ENCODE data around the gene LCN12.

The LCN12 gene

DNA sequence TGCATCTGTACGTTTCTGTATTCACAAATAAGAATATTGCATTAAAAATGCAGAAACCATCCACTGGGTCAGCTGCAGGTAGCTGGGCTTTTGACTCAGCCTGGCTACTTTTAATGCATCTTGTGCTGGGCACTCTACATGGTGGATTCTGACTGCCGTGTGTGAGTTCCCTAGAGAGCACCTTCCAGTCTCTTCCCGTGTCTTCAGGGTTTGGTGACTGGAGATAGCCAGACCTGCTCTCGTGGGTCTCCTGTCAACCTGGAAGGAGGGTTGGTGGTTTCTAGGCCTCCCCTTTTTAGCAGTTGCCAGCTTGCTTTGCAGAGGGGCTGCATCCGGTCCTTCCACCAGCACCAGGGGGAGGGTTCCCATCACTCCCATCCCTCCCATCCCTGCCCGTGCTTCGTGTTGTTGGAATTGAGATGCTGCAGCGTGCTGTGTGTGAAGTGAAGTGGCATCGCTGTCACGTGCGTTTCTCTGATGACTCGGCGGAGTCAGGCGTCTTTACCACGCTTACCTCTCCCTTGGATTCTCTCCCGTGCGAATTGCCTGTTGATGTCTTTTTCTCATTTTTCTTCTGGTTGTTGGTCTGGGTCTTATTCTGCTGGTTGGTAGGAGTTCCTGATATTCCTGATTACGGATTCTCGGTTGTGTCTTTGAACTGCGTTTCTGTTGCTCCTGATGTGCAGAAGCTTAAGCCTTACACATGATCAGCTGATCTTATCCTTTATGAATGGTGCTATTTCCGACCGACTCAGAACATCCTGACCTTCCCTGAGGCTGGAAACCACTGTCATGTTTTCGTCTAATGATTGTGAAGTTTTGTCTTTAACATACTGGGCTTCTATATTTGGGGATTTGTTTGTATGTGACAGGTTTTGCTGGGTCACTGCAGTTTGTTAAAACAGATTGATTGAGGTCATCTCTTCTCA, 24.5 kb upstream of the LCN12 start:
- DNase-seq (ENCODE audit: low read depth in 2 of 2) = no peak

DNA sequence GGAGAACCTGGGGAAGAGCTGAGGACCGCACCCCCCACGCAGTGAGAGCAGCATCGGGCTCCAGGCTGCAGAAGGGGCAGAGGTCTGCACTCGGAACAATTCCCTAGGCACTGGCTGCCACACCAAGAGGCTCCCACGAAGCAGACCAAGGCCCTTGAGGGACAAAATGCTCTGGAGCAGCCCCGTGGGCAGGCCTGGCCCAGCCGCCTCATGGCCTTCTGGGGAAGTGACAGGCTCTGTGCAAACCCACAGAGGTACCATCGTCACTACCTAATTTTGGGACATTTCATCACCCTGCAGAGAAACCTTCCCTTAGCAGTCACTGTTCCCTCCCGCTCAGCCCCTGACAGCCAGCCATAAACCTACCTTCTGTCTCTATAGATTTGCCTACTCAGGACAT, 23.5 kb upstream of the LCN12 start:
- DNase-seq (ENCODE audit: low read depth in 2 of 2) = no peak

DNA sequence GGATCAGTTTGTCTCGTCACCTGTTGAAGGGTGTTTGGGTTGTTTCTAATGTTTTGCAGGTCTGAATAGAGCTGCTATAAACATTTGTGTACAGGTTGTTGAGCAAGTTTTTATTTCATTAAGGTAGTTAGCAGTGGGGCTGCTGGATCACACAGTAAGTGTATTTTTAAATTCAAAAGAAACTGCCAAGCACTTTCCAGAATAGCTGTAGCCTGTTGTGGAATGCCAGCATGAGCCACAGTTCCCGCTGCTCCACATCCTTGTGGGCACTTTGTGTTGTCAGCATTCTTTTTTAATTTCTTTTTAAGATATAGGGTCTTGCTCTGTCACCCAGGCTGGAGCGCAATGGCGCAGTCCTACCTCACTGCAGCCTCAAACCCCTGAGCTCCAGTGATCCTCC, 22.1 kb upstream of the LCN12 start:
- no peak for DNase-seq (ENCODE audit: low read depth in 2 of 2)

DNA sequence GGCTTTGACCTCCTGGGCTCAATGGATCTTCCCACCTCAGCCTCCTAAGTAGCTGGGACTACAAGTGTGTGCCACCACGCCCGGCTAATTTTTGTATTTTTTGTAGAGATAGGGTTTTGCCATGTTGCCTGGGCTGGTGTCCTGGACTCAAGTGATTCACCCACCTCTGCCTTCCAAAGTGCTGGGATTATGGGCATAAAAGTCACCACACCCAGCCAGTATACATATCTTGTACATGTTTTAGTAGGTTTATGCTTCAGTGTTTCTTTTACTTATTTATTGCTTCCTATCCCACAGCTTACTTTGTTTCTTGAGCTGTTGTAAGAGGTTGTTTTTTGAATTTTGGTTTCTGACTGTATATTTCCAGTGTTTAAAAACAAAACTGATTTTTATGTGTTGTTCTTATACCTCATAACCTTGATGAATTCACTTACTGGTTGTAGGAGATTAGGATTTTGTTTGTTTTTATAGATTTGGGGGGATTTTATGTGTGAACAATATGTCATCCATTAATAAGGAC, 20.4 kb upstream of the LCN12 start:
- no peak for DNase-seq (ENCODE audit: low read depth in 2 of 2)

DNA sequence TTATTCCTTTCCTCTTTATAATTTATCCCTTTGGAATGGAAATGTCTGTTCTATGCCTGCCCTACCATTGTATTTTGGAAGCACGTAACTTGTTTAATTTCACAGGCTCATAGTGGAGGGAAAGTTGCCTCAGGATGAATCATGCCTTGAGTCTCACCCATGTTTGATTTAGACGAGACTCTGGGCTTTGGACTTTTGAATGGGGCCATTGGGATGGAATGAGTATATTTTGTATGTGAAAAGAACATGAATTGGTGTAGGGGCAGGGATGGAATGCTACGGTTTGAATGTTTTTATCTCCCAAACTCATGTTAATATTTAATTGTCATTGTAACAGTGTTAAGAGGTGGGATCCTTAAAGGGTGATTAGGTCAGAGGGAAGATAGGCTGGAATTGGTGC, 17.8 kb upstream of the LCN12 start:
- DNase-seq (ENCODE audit: low read depth in 2 of 2) = no peak

DNA sequence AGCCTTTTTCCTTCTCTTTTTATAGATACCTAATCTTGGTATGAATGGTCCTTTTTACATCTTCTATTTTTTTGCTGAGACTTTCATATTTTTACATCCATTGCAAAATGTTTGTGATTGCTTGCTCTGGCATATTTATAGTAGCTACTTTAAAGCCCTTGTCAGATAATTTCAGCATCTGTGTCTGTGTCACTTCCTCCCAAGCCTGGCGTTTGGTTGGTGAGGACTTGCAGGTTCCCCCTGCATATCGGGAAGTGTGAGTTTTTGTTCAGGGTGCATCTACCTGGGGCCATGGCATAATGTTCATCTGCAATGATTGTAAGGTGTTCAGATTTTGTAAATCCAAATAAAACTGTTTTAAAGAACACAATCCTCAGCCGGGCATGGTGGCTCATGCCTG, 16.4 kb upstream of the LCN12 start:
- no peak for DNase-seq (ENCODE audit: low read depth in 2 of 2)

DNA sequence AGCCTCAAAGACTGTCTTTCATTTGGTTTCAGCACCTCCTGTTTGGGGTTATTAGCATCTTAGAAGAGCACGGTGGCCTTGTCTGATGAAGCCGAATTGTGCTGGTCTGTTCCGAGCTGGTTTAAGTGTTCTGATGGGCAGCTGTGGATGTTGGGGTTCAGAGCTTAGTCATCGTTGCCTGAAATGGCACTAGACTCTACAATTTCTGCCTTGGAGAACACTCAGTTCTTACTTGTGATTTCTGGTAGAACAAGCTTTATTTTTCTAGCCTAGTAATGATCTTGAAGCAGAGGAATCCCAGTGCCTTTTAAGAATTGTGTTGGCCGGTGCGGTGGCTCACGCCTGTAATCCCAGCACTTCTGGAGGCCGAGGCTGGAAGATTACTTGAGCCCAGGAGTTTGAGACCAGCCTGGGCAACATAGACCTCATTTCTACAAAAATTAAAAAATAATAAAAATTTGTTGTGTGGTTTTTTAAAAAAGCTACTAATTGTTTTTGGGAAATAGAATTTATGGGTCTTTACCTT, 15.4 kb upstream of the LCN12 start:
- DNase-seq (ENCODE audit: low read depth in 2 of 2) = no peak

DNA sequence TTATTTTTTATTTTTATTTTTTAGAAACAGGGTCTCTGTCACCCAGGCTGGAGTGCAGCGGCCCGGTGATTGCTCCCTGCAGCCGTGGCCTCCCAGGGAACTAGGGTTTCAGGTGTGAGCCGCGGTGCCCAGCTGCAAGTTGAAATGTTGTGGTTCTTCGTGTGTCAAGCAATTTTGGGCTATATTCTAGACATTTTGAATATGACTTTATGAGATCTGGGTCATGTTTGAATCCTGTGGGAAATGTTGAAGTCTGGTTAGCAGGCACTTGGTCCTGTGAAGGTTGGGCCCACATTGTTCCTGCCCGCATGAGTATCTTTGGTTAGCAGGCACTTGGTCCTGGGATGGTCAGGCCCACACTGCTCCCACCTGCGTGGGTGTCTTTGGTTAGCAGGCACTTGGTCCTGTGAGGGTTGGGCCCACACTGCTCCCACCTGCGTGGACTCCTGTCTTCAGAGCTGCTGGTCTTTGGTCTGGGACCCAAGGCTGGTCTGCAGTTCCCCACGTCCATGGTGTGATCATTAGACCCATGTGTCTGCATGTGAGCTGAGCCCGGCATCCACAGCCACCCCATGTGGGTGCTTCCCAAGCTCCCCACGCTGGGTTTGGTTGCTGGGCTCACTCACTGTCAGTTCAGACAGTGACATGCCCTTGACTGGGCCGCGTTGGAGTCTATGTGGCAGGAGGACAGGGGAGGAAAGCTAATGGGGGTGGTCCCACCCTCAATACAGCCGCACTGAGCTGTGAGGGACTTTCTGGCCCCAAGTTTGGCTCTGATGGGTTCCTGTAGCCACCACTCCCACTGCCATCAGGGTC, 14.7 kb upstream of the LCN12 start:
- DNase-seq (ENCODE audit: low read depth in 2 of 2) = no peak

DNA sequence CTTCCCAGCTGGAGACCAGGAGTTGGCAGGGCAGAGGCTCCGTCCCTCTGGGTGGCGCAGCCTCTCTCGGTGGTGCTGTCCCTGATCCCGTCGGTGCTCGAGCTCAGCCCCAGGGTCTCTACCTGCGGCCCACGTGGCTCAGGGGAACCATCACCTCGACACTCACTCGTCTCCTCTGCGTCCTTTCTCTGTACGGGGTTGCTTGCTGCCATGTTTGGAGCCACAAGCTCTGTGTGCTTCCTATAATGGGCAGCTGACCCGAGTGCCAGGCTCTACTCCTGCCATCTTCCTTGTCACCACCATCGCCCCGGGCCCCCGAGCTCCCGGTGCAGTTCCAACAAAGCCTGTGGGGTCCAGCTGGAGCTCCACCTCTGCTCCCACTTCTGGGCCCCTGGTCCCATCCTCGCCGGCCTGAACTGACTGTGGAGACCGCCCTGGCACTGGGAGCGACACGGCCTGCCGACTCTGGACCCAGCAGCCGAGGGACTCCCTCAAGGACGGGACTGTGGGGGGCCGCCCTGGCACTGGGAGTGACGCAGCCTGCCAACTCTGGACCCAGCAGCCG, 12.6 kb upstream of the LCN12 start:
- no peak for DNase-seq (ENCODE audit: low read depth in 2 of 2)

DNA sequence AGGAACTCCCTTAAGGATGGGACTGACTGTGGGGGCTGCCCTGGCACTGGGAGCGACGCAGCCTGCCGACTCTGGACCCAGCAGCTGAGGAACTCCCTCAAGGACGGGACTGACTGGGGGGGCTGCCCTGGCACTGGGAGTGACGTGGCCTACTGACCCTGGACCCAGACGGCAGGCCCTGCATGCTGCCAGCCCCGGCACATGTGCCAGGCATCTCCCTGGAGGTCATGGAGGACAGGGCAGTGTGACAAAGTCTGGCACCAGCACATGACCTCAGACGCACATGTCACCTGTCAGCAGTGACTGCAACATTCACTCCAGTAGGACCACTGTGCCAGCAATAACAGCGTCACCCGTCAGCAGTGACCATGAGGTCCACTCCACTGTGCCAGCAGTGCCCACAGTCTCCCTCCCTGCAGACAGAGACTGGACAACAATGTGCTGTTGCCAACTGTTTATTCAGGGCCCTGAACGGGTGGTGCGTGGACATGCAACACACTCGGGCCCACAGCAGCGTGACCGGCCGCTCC, 12.0 kb upstream of the LCN12 start:
- no peak for DNase-seq (ENCODE audit: low read depth in 2 of 2)

DNA sequence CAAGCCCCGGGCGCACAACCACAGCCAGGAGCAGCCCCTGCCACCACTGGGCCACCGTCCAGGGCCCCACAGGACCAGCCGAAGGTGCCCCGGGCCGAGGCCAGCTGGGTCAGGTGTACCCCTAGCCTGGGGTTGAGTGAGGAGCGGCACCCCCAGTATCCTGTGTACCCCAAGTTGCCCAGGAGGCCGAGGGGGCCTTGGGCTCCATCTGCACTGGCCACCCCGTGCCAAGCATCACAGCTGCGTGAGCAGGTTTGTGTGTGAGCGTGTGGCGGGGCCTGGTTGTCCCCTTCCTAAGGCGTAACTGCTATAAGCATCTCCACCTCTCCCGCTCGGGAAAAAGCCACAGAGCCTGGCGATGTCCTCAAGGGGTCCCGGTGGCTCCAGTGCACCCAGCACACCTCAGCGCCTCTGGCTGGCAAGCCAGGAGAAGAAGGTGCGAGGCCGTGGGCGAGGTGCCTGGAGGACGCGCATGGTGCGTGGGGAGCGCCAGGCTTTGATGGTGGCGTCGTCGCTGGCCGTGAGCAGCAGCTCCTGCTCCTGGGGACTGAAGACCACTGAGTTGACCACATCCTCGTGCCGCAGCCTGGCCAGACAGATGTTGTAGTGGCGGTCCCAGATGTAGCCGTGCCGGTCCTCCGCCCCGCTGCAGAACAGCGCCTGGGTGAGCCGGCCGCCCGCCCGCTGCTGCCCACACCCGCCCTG, 11.4 kb upstream of the LCN12 start:
- no peak for DNase-seq (ENCODE audit: low read depth in 2 of 2)

DNA sequence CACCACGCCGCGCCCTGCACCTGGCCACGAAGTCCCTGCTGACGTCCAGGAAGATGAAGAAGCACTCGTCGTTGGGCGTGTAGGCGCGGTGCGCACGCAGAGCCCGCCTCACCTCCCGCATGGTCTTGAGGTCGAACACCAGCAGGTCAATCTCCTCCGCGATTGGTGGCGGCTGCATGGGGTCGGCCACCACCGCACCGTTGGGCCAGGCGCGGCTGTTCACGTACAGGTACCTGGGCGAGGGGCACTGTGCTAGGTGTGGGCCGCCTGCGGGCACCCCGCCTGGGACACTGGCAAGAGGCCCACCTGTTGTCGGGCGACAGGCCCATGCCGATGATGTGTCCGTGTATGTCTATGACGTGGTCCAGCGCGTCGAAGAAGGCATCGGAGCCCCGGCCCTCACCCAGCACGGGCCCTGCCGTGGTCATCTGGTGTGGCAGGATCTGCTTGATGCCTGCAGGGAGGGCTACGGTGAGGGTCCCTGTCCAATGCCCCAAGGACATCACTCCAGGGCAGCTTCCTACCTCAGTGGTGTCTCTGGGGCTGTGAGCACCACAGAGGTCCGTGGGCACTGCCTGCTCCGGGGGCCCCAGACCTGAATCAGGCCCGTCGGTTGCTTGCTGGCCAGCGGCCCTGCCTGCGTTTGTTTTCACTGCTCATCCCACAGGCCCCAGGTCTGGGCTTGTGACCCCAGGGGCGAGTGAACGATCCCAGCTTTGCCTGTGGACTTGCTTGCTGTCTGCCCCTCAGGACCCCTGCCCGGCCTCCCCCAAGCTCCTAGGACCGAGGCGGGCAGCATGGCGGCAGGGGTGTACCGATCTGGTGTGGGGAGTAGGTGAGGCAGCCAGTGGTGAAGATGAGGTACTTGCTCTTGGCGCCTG, 10.6 kb upstream of the LCN12 start:
- DNase-seq (ENCODE audit: low read depth in 2 of 2) = no peak

DNA sequence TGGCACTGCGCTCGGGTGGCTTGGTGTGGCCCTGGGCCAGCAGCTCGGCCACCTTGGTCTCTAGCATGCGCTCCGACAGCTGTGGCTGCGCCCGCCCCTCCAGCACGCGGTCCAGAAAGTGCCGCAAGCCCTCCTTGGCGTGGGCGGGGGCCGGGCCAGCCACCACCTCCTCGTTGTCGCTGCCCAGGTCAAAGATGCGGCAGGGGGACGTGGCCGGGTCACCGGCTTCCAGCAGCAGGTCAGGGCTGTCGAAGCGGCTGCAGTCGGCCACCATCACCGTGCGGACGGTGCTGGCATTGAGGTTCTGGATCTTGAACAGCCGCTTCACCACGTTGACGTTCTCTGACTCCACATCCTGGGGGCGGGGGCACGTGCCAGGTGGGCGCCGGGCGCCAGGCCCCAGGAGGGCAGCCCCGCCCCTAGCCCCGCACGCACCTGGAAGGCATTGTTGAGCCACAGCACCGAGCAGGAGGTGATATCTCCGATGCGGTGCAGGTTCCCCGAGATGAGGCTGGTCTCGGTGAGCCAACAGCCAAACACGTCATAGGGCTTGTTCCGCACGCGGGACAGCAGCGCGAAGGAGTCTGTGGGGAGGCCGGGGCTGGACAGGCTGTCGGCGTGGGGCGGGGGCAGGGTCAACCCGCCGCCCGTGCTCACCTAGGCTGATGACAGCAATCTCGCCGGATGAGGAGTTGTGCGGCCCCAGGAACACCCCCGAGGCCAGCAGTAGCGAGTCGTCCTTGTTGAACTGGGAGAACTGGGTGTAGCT, 9.8 kb upstream of the LCN12 start:
- no peak for DNase-seq (ENCODE audit: low read depth in 2 of 2)

DNA sequence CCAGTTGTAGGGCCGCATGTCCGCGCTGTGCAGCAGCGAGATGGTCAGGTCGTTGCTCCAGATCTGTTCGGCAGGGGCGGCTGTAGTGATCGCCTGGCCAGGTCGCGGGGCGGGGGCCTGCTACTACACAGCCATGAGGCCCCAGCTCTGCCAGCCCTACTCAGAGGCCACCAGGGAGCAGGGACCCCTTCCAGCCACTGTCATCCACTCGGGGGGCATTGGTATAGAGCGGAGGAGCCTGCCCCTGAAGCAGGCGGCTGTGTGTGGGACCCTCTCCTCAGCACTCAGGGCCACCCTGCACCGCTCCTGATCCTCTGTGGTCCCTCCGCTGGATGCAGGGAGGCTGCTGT, 9.2 kb upstream of the LCN12 start:
- no peak for DNase-seq (ENCODE audit: low read depth in 2 of 2)

DNA sequence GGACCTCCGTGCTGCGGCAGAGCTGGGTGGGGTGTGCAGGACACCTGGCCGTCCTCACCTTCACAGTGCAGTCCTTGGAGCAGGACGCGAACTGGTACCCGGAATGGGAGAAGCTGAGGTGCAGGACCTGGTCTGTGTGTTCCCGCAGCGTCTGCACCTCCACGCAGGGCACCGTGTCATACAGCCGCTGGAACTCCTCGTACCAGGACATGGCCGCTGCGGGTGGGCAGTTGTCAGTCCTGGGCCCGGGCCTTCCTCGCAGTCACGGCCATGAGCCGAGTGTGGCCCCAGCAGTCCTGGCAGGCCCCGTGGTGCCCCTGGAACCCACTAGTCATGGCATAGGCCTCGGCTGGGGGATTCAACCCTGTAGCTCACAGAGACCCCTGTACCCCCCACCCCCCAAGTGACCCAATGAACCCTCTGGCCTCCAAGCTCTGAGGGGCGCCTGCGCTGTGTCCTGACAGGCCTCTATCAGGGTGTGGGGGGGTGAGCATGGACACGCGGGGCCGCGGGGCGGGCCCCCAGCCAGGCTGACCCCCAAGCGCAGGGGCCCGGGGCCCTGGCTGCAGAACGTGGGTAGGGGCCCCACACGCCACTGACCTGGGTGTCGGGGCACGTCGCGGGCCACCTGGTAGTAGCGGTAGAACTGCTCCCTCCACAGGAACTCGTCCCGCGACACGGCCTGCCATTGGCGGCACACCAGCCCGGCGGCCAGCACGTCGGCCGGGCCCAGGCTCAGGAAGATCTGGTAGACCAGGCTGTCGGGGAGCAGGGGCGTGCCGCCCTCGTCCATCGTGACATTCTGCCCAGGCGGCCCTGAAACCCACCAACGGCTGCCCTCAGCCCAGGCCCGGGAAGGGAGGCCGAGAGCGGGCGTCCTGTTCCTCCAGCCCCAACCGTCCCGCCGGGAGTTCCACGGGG, 8.5 kb upstream of the LCN12 start:
- peak in 1 of 2 donors; percentile 36 for DNase-seq (ENCODE audit: low read depth in 2 of 2)

DNA sequence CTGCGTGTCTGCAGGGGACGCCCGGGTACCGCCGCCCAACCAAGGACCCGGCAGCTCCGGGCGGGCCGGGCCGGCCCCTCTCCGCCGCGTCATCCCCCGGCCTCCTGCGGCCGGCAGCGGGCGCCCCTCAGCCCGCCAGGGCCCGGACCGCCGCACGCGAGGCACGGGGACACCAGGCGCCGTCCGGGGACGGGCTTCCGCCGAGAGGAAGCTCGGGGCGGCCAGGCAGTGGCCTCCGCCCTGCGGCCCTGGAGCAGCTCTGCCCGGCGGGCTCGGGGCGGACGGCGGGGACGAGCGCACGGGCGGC, 7.9 kb upstream of the LCN12 start:
- no peak for DNase-seq (ENCODE audit: low read depth in 2 of 2)

DNA sequence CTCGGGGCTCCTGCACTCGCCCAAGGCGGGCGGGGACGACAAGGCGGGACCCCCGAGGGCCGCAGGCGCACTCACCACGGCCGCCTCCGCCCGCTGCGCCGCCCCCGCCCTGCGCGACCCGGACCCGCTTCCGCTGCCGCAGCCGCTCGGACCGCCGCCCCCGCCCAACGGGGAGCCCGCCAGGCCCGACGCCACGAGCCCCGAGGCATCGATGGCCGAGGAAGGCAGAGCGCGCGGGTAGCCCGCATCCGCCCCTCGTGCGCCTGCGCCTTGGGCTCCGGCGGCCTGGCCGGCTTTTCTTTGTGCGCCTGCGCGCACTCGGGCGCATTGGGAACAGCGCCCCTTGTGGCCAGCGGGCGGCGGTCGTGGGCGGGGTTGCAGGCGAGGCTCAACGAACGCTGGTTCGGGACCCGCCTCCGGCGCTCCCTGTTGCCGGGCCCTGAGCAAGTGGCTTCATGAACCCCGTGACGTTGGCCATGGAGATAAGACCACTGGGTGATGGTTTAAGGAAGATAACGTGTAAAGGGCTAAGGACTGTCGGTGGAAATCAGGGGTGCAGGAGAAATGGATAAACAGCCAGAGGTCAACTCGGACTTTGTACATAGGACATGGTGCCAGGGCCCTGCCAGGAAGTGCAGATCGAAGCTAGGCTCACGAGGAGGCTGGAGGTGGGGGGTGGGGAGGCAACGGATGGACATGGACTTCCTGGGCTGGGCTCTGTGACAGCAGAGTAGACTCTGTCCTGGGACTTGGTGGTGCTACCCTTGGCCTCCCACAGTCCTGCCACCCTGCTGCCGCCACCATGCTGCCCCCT, 7.3 kb upstream of the LCN12 start, which contains the start of the genes C8G and FBXW5:
TSS of gene C8G (plus strand) at position 725 of the 814 bp plus-strand sequence. CDS start at position 803, 78 bp downstream.
TSS of gene FBXW5 (minus strand) at position 220 of the 814 bp plus-strand sequence. CDS start 655 bp downstream, outside the sequence.
- DNase-seq (ENCODE audit: low read depth in 2 of 2) = peak; percentile 82 to 93

Measured in stimulated activated CD8-positive, alpha-beta memory T cell treated with anti-CD3 and anti-CD28 coated beads, Interleukin-7, amount 100 ng/mL, for 4 hours (primary cell).